HEK293 (cell line): ENCODE data around the gene KPNA6.

ENCODE experiments used
- CTCF ChIA-PET: fragments of 350-600 bp; formaldehyde crosslinking; extraction: SDS; loops from one replicate; lab custom pipeline; 2021; ENCODE audit warnings: antibody characterized with exemption; lab: Yijun Ruan, JAX
- POLR2A ChIA-PET: fragments of 300-600 bp; formaldehyde crosslinking; extraction: SDS; loops from one replicate; lab custom pipeline; 2020; ENCODE audit warnings: antibody characterized with exemption, inconsistent platforms; lab: Yijun Ruan, JAX
- H3K27ac ChIP-seq: fragments of 200-500 bp; sonication (Bioruptor generic); 2 replicates; pipeline ENCODE4 v1.5.1; 2014; ENCODE audit warnings: low read depth, low read length, control low read depth, inconsistent platforms; ENCODE audit errors: extremely low read depth
- H3K36me3 ChIP-seq, 2 experiments: fragments of 200-500 bp in 1 of 2; sonication (Bioruptor generic) in 1 of 2; 1 replicate in 1 of 2; 2 replicates in 1 of 2; pipeline ENCODE4 v1.5.1; 2014 to 2017; ENCODE audit warnings: inconsistent platforms in 2 of 2, low read length in 2 of 2; ENCODE audit not compliant: control insufficient read depth in 2 of 2, insufficient read depth in 1 of 2
- H3K4me1 ChIP-seq: fragments of 200-500 bp; sonication (Bioruptor generic); 2 replicates; pipeline ENCODE4 v1.5.1; 2014; ENCODE audit warnings: mild to moderate bottlenecking, low read length, inconsistent platforms; ENCODE audit not compliant: control insufficient read depth, insufficient read depth
- H3K4me3 ChIP-seq: 2 replicates; pipeline ENCODE4 v1.5.1; 2011; ENCODE audit warnings: low read depth, mild to moderate bottlenecking, control low read depth, low read length, moderate library complexity
- H3K9me3 ChIP-seq: fragments of 200-500 bp; sonication (Bioruptor generic); 2 replicates; pipeline ENCODE4 v1.5.1; 2014; ENCODE audit warnings: low read depth, low read length, inconsistent platforms; ENCODE audit not compliant: control insufficient read depth, insufficient read depth
- GLI2 ChIP-seq: fragments of 450-650 bp; formaldehyde crosslinking; IDR thresholded peaks from 2 replicates; pipeline ENCODE4; 2017; ENCODE audit warnings: missing biosample characterization, missing genetic modification characterization, low read depth, borderline replicate concordance
- KLF1 ChIP-seq: fragments of 450-650 bp; formaldehyde crosslinking; IDR thresholded peaks from 2 replicates; pipeline ENCODE4 v1.5.1; 2016; ENCODE audit warnings: missing biosample characterization, missing genetic modification characterization
- KLF7 ChIP-seq: fragments of 450-650 bp; formaldehyde crosslinking; IDR thresholded peaks from 2 replicates; pipeline ENCODE4 v1.5.1; 2016; ENCODE audit warnings: missing biosample characterization, missing genetic modification characterization, borderline replicate concordance
- KLF8 ChIP-seq: fragments of 450-650 bp; formaldehyde crosslinking; IDR thresholded peaks from 2 replicates; pipeline ENCODE4 v1.5.1; 2016; ENCODE audit warnings: missing biosample characterization, missing genetic modification characterization
- RBAK ChIP-seq: fragments of 450-650 bp; formaldehyde crosslinking; IDR thresholded peaks from 2 replicates; pipeline ENCODE4 v1.5.1; 2016; ENCODE audit warnings: missing biosample characterization, missing genetic modification characterization
- SCRT1 ChIP-seq: fragments of 450-650 bp; formaldehyde crosslinking; IDR thresholded peaks from 2 replicates; pipeline ENCODE4 v1.5.1; 2016; ENCODE audit warnings: missing biosample characterization, missing genetic modification characterization, borderline replicate concordance
- YY2 ChIP-seq: fragments of 450-650 bp; formaldehyde crosslinking; IDR thresholded peaks from 2 replicates; pipeline ENCODE4 v1.5.1; 2016; ENCODE audit warnings: missing biosample characterization, missing genetic modification characterization
- ZFP3 ChIP-seq: fragments of 450-650 bp; formaldehyde crosslinking; IDR thresholded peaks from 2 replicates; pipeline ENCODE4 v1.5.1; 2016; ENCODE audit warnings: low read depth, missing biosample characterization, missing genetic modification characterization
- ZNF174 ChIP-seq: fragments of 450-650 bp; formaldehyde crosslinking; IDR thresholded peaks from 2 replicates; pipeline ENCODE4 v1.5.0; 2017; ENCODE audit warnings: missing biosample characterization, mild to moderate bottlenecking, missing genetic modification characterization
- ZNF184 ChIP-seq: fragments of 450-650 bp; IDR thresholded peaks from 2 replicates; pipeline ENCODE4 v1.5.1; 2018; ENCODE audit warnings: missing biosample characterization, mild to moderate bottlenecking, missing genetic modification characterization
- ZNF341 ChIP-seq: fragments of 450-650 bp; formaldehyde crosslinking; IDR thresholded peaks from 2 replicates; pipeline ENCODE4; 2016; ENCODE audit warnings: low read depth, missing biosample characterization, missing genetic modification characterization
- ZNF501 ChIP-seq: fragments of 450-650 bp; formaldehyde crosslinking; IDR thresholded peaks from 2 replicates; pipeline ENCODE4 v1.5.1; 2016; ENCODE audit warnings: missing biosample characterization, missing genetic modification characterization
- ZNF555 ChIP-seq: fragments of 450-650 bp; formaldehyde crosslinking; conservative IDR thresholded peaks from 2 replicates; pipeline ENCODE4 v1.5.1; 2017; ENCODE audit warnings: missing biosample characterization, mild to moderate bottlenecking, missing genetic modification characterization, inconsistent platforms
- ZNF660 ChIP-seq: fragments of 450-650 bp; IDR thresholded peaks from 2 replicates; pipeline ENCODE4 v1.5.1; 2018; ENCODE audit warnings: missing biosample characterization, mild to moderate bottlenecking, missing genetic modification characterization
- ZNF785 ChIP-seq: fragments of 450-650 bp; formaldehyde crosslinking; IDR thresholded peaks from 2 replicates; pipeline ENCODE4 v1.5.1; 2016; ENCODE audit warnings: missing biosample characterization, missing genetic modification characterization
- ZSCAN16 ChIP-seq: fragments of 450-650 bp; formaldehyde crosslinking; IDR thresholded peaks from 2 replicates; pipeline ENCODE4 v1.5.1; 2016; ENCODE audit warnings: missing biosample characterization, missing genetic modification characterization
- ZSCAN23 ChIP-seq: fragments of 450-650 bp; formaldehyde crosslinking; IDR thresholded peaks from 2 replicates; pipeline ENCODE4 v1.5.1; 2016; ENCODE audit warnings: missing biosample characterization, missing genetic modification characterization
- TF ChIP-seq, protein P1 (sequence below): fragments of 450-650 bp; formaldehyde crosslinking; IDR thresholded peaks from 2 replicates; pipeline ENCODE4 v1.5.1; 2016; ENCODE audit warnings: missing biosample characterization, missing genetic modification characterization
- TF ChIP-seq, protein P2 (sequence below): fragments of 450-650 bp; formaldehyde crosslinking; IDR thresholded peaks from 2 replicates; pipeline ENCODE4 v1.5.1; 2017; ENCODE audit warnings: missing biosample characterization, missing genetic modification characterization
- TF ChIP-seq, protein P3 (sequence below): fragments of 450-650 bp; formaldehyde crosslinking; IDR thresholded peaks from 2 replicates; pipeline ENCODE4 v1.5.1; 2016; ENCODE audit warnings: missing biosample characterization, missing genetic modification characterization
- TF ChIP-seq, protein P4 (sequence below): fragments of 450-650 bp; formaldehyde crosslinking; IDR thresholded peaks from 2 replicates; pipeline ENCODE4 v1.5.1; 2016; ENCODE audit warnings: missing biosample characterization, missing genetic modification characterization
- TF ChIP-seq, protein P5 (sequence below): fragments of 450-650 bp; formaldehyde crosslinking; IDR thresholded peaks from 2 replicates; pipeline ENCODE4 v1.5.1; 2017; ENCODE audit warnings: missing biosample characterization, missing genetic modification characterization
- TF ChIP-seq, protein P6 (sequence below): fragments of 450-650 bp; formaldehyde crosslinking; IDR thresholded peaks from 2 replicates; pipeline ENCODE4 v1.5.1; 2016; ENCODE audit warnings: missing biosample characterization, missing genetic modification characterization

The KPNA6 gene

DNA sequence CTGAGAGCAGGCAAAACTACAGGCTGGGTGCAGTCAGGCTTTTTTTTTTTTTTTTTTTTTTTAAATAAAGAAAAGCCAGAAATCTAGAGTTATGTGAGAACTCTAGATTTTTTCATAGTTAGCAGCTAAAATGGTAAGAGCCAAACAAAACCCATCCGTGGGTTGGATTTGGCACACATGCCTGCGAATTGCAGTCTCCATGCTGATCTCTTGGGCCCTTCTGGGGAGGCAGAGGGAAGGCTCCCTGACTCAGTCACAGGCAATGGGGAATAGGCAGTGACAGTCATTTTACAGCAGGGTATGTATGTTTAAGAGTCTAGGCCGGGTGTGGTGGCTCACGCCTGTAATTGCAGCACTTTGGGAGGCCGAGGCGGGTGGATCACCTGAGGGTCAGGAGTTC is 74.2 kb downstream of the KPNA6 start:
- H3K4me1 ChIP-seq: peaks cover 6% of the 10 kb centered on the region; the same call in 1 of the 2 replicates
- H3K27ac ChIP-seq: no peak overlapping the region
- no peak overlapping the region for H3K4me3 ChIP-seq
- H3K36me3 ChIP-seq: peaks cover 39 to 59% of the 10 kb centered on the region in 2 experiments
- CTCF ChIA-PET: interaction anchor here (0.6 to 0.7 kb wide), 2 partner anchors 65 to 74 kb away, joined by 3 read pairs; partner anchors contain the start of gene KPNA6
- H3K9me3 ChIP-seq: no peaks in the 10 kb centered on the region
- POLR2A ChIA-PET: interaction anchor here (0.6 to 0.9 kb wide), 6 partner anchors 15 to 199 kb away, joined by 3 to 5 read pairs (median 4); partner anchors contain the start of gene IQCC
- TF ChIP-seq ZSCAN16 (tag by site-specific recombination): no peak
- TF ChIP-seq YY2 (tag by site-specific recombination): no peak
- TF ChIP-seq KLF8 (tag by site-specific recombination): no peak
- no peak for TF ChIP-seq GLI2
- TF ChIP-seq ZNF174 (tag by site-specific recombination): no peak
- TF ChIP-seq ZSCAN23 (tag by site-specific recombination): no peak
- TF ChIP-seq KLF1 (tag by site-specific recombination): peak; percentile 73
- TF ChIP-seq, protein P1, sequence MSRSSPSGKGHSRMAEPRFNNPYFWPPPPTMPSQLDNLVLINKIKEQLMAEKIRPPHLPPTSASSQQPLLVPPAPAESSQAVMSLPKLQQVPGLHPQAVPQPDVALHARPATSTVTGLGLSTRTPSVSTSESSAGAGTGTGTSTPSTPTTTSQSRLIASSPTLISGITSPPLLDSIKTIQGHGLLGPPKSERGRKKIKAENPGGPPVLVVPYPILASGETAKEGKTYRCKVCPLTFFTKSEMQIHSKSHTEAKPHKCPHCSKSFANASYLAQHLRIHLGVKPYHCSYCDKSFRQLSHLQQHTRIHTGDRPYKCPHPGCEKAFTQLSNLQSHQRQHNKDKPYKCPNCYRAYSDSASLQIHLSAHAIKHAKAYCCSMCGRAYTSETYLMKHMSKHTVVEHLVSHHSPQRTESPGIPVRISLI: peak; percentile 42; the same call in 1 of the 2 replicates
- no peak for TF ChIP-seq ZNF555 (tag by site-specific recombination)

DNA sequence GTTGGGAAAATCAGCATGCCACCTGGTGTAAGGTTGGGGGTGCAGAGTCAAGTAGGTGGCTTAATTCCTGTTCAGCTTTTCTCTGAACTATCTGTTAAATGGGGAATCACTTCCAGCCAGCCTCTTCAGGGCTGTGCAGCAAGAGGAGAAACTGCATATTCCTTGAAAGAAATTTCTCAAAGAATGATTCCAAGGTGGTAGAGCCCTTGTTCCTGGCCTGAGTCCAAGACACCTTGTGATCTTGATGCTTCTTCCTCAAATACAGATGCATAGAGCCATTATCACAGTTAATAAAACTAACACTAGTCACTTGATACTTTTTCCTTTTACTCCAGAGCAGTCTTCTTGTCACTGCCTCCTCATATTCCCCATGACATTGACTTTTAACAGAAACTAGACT is 76.8 kb downstream of the KPNA6 start:
- H3K4me1 ChIP-seq: peaks cover 6% of the 10 kb centered on the region; the same call in 1 of the 2 replicates
- CTCF ChIA-PET: no interaction called here
- TF ChIP-seq SCRT1 (tag by site-specific recombination) (no peak), ZNF341 (tag by site-specific recombination) (no peak), ZNF660 (tag by site-specific recombination) (peak; percentile 46; the same call in 1 of the 2 replicates), RBAK (tag by site-specific recombination) (no peak), ZNF501 (no peak), ZNF785 (tag by site-specific recombination) (no peak), KLF7 (tag by site-specific recombination) (no peak), ZNF184 (peak; percentile 87; the same call in 1 of the 2 replicates), ZFP3 (tag by site-specific recombination) (no peak)
- TF ChIP-seq, protein P2, sequence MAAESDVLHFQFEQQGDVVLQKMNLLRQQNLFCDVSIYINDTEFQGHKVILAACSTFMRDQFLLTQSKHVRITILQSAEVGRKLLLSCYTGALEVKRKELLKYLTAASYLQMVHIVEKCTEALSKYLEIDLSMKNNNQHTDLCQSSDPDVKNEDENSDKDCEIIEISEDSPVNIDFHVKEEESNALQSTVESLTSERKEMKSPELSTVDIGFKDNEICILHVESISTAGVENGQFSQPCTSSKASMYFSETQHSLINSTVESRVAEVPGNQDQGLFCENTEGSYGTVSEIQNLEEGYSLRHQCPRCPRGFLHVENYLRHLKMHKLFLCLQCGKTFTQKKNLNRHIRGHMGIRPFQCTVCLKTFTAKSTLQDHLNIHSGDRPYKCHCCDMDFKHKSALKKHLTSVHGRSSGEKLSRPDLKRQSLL (tag by site-specific recombination): 0 out of 2 replicates have a peak, but pooled peaks have one; percentile 17
- TF ChIP-seq, protein P3, sequence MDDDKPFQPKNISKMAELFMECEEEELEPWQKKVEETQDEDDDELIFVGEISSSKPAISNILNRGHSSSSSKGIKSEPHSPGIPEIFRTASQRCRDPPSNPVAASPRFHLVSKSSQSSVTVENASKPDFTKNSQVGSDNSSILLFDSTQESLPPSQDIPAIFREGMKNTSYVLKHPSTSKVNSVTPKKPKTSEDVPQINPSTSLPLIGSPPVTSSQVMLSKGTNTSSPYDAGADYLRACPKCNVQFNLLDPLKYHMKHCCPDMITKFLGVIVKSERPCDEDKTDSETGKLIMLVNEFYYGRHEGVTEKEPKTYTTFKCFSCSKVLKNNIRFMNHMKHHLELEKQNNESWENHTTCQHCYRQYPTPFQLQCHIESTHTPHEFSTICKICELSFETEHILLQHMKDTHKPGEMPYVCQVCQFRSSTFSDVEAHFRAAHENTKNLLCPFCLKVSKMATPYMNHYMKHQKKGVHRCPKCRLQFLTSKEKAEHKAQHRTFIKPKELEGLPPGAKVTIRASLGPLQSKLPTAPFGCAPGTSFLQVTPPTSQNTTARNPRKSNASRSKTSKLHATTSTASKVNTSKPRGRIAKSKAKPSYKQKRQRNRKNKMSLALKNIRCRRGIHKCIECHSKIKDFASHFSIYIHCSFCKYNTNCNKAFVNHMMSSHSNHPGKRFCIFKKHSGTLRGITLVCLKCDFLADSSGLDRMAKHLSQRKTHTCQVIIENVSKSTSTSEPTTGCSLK: no peak
- TF ChIP-seq, protein P4, sequence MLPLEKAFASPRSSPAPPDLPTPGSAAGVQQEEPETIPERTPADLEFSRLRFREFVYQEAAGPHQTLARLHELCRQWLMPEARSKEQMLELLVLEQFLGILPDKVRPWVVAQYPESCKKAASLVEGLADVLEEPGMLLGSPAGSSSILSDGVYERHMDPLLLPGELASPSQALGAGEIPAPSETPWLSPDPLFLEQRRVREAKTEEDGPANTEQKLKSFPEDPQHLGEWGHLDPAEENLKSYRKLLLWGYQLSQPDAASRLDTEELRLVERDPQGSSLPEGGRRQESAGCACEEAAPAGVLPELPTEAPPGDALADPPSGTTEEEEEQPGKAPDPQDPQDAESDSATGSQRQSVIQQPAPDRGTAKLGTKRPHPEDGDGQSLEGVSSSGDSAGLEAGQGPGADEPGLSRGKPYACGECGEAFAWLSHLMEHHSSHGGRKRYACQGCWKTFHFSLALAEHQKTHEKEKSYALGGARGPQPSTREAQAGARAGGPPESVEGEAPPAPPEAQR (tag by site-specific recombination): no peak
- TF ChIP-seq, protein P5, sequence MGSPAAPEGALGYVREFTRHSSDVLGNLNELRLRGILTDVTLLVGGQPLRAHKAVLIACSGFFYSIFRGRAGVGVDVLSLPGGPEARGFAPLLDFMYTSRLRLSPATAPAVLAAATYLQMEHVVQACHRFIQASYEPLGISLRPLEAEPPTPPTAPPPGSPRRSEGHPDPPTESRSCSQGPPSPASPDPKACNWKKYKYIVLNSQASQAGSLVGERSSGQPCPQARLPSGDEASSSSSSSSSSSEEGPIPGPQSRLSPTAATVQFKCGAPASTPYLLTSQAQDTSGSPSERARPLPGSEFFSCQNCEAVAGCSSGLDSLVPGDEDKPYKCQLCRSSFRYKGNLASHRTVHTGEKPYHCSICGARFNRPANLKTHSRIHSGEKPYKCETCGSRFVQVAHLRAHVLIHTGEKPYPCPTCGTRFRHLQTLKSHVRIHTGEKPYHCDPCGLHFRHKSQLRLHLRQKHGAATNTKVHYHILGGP: peak; percentile 40; the same call in 1 of the 2 replicates
- TF ChIP-seq, protein P6, sequence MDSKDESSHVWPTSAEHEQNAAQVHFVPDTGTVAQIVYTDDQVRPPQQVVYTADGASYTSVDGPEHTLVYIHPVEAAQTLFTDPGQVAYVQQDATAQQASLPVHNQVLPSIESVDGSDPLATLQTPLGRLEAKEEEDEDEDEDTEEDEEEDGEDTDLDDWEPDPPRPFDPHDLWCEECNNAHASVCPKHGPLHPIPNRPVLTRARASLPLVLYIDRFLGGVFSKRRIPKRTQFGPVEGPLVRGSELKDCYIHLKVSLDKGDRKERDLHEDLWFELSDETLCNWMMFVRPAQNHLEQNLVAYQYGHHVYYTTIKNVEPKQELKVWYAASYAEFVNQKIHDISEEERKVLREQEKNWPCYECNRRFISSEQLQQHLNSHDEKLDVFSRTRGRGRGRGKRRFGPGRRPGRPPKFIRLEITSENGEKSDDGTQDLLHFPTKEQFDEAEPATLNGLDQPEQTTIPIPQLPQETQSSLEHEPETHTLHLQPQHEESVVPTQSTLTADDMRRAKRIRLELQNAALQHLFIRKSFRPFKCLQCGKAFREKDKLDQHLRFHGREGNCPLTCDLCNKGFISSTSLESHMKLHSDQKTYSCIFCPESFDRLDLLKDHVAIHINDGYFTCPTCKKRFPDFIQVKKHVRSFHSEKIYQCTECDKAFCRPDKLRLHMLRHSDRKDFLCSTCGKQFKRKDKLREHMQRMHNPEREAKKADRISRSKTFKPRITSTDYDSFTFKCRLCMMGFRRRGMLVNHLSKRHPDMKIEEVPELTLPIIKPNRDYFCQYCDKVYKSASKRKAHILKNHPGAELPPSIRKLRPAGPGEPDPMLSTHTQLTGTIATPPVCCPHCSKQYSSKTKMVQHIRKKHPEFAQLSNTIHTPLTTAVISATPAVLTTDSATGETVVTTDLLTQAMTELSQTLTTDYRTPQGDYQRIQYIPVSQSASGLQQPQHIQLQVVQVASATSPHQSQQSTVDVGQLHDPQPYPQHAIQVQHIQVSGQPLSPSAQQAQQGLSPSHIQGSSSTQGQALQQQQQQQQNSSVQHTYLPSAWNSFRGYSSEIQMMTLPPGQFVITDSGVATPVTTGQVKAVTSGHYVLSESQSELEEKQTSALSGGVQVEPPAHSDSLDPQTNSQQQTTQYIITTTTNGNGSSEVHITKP (tag by site-specific recombination): peak; percentile 56

More for the DNA sequence above, 76.8 kb downstream of the KPNA6 start:
- POLR2A ChIA-PET: interaction anchor here (1.2 kb wide), 1 partner anchor 16 kb away, joined by 6 read pairs; the partner anchor contains the start of gene CCDC28B
- Histone ChIP-seq H3K36me3 (peaks cover 60 to 85% of the 10 kb centered on the region in 2 experiments), H3K9me3 (no peaks in the 10 kb centered on the region), H3K4me3 (no peak overlapping the region), H3K27ac (no peak overlapping the region)
